ENCODE data around the gene SYNJ2.

Gene SYNJ2

DNA sequence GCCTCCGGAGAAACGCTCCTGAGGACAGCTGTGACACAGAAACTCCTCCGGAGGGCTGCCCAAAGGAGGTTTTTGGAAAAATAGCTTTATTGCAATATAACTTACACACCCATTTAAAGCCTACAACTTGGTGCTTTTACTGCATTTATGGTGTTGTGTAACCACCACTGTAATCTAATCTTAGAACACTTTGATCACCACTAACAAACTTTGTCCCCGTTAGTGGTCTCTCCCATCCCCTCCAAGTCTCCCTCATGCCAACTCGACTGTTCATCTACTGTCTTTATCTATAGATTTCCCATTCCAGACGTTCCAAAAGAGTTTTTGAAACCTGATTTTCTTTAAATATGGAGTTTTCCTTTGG lies 62.8 kb downstream of the SYNJ2 start:
- no peak for DNase-seq

DNA sequence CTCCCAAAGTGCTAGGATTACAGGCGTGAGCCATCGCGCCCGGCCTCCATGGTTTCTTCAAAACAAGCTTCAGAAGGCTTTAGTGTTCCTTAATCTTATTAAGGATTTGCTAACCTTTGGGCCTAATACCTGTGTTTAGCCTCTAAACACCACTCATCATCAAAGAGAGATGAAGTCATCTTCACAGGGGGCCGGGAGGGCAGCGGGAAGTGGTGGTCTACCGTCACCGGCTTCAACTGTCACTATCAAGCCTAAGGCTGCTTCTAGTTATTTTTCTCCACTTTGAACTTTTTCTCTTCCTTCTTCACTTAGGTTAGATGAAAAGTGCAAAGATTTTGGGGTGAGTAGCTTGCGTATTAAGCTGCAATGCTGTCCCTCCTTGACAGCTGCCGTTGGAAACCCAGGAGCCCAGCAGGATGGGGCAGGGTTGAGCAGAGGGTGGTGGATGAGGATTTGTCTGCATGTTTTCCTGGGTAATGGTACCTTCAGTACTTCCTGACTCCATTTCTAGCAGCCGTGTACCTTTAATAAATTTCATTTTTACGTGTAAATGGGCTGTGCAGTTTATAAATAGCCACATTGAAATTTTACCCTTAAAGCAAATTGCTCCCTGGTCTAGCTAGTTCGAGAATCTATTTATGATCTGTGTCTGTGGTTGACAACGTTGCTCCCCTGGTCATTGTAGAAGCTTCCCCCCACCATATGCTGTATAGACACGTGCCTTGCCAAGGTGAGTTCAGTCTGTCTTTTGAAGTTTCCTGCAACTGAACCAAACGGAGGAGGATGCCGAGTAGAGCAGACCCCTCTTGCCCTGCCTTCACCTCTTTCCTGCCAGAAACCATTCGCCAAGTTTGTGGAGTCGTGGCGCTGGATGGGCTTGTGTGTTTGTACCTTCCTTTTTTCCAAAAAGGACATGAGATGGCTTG lies 64.8 kb downstream of the SYNJ2 start:
- DNase-seq = no peak

DNA sequence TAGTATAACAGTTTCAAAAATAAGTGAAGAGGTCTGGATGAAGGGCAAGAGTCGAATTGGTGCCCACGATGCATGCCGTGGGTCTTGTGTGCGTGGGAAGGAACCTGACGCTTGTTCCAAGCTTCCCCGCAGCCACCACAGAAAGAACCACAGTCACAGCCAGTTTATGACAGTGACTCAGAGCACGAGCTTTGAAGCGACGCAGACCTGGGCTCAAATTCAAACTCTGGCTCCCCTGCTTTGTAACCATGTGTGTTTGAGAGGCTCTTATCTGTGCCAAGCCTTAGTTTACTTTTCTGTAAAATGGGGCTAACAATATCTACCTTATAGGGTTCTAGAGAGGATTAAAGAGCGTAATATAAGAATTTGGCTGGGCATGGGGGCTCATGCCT lies 65.5 kb downstream of the SYNJ2 start:
- DNase-seq = peak; percentile 33

DNA sequence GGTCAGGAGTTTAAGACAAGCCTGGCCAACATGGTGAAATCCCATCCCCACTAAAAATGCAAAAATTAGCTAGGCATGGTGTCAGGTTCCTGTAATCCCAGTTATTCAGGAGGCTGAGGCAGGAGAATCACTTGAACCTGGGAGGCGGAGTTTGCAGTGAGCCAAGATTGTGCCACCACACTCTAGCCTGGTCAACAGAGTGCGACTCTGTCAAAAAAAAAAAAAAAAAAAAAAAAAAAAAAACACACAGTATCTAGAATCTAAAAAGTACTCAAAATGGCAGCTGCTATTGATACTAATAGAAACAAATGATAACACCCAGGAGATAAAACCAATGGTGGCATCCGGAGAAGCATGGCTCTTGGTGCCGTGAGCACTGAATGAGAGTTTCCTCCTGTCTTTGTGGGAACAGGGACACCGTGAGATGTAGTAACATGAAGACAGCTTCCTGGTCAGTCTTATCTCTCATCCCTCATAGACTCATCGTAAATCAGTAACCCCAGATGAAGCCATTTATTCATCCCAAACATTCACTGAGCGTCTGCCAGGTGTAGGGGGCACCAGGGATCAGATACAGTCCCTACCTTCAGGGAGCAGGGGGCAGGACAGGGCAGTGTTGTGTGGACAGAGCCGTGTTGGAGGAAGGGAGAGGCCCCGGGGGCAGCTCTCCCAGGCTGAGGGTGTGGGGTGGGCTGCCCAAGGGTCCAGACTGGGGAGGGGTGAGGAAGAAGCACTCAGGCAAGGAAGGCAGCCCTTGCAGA lies 66.1 kb downstream of the SYNJ2 start:
- no peak for DNase-seq

DNA sequence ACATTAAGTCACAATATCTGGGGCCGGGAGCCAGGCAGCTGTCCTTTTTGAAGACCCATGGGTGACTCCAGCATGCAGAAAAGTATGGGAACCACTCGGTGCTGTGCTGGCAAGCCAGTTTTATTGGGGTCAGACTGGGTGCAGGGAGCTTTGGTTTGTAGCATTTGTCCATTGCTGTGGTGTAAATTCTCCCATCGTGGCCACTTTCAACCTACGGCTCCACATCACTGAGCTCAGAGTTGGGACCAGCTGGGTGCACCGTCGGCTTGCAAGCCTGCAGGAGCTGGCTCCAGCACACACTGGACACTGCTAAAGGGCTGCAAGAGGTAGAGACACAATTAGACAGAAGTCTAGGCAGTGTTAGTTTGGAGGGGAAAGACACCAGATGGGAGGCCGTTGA lies 66.9 kb downstream of the SYNJ2 start:
- no peak for DNase-seq

DNA sequence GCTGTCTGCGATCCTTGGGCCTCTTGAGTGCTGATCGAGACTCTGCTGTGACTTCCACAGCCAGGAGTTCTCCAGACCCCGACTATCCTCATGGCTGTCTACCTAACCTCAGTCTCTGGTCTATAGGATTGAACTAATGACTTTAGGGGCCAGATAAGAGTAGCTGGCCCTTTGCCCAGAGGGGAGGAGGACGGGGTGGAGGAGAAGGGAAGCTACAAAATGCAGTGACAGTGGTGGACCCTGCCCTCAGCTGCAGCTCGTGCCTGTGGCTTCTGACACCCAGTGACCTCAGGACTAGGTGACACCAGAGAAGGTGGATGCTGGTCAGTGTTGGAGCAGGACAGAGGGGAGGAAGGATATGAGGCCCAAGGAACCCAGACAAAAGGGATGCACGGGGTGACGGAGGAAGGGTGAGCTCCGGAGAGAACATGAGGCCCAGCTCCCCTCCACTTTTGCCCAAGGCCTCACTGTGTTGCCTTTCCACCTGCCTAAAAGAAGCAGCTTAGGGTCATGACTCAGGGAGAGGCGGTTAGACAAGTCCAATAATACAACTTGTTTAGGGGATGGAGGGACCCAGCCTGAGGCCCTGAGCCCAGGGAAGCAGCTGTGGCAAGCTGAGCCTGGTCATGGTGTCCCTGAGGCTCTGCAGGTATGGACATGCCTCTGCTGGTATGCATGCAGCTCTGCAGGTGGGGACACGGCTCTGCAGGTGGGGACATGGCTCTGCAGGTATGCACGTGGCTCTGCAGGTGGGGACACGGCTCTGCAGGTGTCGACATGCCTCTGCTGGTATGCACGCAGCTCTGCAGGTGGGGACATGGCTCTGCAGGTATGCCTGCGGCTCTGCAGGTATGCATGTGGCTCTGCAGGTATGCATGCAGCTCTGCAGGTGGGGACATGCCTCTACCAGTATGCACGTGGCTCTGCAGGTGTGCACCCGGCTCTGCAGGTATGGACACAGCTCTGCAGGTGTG lies 67.7 kb downstream of the SYNJ2 start:
- no peak for DNase-seq

DNA sequence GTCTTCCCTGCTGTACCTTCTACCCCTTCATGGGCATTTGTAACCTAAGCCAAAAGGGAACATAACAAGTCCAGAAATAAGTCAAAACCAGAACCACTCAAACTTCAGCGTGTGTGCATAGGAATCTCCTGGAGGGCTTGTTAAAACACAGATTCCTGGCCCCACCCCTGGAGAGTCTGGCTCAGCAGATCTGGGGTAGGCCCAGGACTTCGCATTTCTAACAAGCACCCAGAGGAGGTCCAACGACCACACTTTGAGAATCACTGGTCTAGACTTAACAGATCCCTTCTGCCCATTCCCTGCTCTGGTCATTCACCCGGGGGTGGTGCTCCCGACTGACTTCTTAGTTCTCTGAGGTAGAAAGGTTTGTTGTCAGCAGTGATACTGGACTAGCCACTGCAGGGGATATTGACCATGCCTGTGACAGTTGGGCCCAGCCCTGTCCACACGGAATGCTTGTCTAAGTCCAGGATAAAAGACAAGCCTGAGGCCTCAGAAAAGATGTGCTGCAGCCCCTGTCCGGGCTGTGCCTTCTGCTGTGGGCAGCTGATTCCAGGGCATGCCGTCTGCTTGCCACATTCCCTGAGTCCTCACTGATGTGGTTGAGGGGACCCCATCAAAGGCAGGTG lies 68.6 kb downstream of the SYNJ2 start:
- DNase-seq = no peak

DNA sequence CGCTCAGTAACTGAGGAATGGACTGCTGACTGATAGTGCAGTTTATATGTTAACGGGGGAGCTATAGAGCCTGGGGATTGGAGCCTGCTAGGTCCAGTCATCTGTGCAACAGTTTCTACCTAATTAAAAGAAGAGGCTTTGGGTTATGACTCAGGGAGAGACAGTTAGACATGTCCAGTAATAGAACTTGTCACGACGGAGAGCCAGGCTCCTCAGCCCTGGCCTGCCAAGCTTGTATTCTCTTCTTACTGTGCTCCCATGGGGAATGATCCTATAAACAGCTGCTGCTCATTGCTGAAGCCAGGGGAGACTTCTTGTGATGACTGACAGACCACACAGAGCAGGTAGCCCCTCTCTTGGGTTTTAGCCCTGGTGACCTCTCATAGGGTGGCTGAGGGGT lies 69.3 kb downstream of the SYNJ2 start:
- DNase-seq = no peak

DNA sequence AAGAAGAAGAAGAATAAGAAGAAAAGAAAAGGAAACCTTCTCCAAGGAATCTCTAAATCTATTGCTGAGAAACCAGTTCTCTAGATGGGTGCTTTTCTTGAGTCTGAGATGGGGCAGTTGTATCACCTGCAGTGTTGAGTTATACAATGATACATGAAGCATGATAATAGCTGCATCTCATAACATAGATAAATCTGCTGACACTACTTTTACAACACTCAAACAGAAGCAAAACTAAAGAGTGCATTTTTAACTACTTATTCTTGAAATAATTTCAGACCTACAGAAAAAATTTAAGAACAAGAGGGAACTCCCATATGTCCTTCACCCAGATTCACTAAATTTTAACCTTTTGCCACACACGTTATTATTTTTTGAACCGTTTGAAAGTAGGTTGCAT lies 70.3 kb downstream of the SYNJ2 start:
- no peak for DNase-seq

DNA sequence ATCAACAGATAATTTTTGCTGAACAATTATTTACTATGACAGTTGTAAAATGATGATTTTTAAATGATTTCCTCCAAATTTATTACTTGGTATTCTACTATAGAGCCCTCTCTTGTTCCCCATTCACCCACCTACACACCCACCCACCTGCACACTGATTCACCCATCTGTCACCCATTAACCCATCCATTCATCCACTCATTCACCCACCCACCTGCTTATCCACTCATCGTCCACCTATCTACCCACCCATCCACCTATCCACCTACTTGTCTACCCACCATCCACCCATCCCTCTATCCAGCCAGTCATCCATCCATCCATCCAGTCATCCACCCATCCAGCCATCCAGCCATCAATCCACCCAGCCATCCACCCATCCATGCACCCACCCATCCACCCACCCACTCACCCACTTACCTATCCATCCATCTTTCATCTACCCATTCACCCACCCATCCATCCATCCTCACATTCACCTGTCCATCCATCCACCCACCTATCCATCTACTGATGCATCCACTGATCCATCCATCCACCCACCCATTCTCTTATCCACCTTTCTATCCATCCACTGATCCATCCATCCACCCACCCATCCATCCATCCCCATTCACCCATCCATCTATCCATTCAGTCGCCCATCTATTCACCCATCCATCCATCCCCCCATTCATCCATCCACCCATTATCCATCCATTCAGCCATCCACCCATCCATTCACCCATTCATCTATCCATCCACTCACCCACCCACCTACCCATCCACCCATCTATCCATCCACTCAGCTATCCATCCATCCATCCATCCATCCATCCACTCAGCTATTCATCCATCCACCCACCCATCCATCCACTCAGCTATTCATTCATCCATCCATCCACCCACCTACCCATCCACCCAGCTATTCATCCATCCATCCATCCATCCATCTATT lies 72.0 kb downstream of the SYNJ2 start:
- no peak for DNase-seq

DNA sequence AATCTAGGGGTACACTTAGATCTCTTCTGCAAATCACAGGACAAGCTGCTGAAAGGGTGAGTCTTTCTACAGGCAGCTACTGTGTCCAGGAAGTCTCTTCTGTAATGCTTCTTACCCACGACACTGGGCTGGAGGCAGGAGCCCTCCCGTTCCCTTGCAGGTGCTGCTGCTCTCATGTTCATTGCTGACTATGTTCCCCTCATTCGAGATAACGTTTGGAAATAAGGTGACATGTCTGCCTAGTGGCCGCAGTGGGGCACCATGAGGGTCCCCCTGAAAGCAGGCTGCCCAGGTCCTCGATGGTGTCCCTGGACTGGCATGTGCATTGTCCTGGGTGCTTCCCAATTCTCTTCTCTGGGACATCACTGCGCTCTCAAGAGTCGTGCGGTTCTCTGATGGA lies 74.7 kb downstream of the SYNJ2 start:
- DNase-seq = no peak

DNA sequence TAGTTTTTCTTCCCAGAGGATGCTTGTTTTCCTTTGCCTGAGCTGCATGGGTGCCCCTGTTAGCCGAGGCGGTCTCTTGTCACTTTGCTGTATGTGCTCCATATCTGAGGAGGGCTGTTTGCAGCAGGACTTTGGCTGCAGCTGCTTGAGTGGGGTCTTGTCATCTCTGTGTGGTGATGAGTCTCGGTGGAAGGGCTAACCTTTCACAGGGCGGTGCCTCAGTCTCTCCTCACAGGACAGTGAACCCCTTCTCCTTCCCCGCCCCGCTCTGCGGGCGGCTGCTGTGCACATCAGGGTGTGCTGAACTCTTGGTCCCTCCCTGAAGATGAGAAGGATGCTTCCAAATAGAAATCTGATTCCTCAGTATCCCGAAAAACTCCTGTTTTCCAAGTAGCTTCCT lies 75.1 kb downstream of the SYNJ2 start:
- no peak for DNase-seq

DNA sequence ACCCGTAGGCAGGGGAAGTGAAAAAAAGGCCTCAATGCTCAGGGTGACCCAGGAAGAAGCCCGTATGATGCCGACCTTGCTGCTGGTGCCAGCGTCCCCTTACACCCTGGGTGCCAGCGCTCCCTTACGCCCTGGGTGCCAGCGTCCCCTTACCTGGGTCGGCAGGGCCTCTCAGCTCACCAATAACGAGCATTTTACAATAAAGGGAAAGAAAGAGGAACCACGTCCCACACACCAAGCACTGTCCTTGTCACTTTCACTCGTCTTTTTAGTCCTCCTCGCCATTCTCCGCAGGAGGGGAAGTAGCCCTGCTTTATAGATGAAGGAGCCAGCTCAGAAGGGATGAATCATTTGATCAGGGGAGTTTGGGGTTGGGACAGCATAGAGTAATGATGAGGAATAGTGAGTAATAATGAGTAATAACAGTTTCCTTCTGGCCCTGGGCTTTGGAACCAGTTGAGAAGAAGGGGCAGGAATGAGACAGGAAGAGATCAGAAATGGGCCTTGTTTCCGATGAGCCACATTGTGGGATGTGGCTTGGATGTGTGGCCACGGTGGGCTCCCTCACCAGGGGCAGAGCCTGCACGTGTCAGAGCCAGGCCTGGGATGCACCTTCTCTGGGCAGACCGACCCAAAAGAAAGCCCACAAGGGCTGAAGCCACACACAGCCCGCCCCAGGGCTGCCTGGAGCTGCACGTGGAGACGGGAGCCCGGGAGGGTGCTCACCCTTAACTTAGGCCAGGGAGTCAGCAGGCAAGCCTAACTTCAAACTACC lies 75.7 kb downstream of the SYNJ2 start:
- no peak for DNase-seq

DNA sequence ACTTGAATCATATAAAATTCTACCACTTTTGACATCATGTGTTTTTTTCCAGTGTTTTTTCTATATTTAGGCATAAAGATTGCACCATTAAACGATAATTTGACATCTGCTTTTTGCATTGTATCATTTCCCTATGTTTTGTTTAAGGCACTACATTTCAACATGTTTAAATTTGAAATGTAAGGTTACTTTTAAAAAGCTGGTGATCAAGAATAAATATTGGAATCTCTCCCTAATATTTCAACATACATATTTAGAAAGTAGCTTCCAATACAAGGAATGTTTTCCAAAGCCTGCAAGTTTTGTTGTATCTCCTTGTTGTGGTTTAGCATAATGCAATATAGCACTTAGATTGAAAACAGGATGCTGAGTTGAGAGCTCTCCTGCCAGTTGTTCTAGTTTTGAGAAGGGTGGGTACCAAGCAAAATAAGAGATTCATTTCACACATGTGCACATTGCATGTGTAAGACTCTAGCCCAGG lies 76.5 kb downstream of the SYNJ2 start:
- no peak for DNase-seq

DNA sequence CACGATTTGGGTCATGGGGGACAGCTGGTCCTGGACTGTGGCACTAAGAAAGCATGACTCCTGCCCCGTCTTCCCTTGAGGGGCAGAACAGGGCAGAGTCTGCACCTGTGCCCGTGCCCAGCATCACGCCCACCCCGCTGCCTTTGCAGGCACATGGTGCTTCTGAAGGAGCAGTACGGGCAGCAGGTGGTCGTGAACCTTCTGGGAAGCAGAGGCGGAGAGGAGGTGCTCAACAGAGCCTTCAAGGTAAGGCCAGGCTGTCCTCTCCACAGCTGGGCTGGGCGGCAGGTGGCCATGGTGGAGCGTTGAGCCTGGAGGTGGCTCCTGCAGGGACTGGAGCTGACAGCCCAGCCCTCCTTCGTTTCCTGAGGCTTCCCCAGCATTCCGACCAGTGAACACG lies 77.4 kb downstream of the SYNJ2 start:
- DNase-seq = no peak

DNA sequence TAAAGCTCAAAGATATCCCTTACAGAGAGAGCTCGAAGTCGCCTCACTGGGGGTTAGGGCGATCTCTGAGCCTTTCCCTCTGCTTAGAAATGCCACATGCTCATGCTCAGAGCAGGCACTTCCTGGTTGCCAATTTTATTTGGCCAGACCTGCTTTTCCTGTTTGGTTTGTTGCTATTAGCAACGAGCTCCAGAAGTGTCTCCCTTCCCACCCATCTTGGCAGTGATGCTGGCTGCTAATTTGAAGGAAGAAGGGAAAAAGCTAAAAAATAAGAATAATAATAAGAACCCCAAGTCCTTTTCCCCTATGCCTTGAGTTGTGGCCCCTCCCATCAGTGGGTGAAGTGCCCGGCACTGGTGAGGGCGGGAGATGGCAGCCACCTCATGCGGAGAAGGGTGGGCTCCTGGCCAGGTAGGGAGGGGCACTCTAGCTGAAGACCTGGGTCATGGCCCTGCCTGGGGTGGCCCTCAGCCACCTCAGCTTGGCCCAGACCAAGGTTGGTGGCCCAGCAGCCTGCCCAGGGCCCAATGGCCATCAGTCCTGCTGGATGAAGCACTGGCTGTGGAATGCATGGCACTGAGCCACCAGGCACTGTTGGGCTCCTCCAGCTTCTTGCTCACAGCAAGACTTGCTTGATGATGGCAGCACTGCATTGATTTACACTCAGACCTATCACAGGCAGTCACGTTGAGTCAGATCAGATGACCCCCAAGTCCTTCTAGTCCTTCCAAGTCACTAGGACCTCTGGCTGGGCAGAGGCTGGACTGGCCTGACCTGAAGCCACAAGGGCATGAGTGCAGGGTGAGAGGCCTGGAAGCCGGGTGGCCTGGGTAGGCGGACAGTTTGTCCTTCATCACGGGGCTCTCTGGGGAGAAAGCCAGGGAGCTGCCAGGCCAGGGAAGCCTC lies 79.0 kb downstream of the SYNJ2 start:
- no peak for DNase-seq

DNA sequence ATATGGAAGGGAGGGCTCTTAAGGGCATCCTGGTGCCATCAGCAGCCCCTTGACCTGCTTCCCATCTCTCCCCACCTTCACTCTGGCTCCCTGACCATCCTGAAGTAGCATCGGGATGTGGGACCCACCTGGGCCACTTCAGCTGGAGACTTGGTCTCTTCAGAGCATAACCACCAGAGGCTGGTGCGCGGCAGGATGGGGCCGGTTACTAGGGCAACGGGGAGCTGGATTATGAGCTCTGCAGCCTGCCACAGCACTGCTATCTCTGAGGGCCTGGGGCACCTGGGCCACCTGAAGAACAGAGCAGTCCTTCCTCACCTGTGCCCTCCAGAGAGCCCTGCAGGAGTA lies 79.7 kb downstream of the SYNJ2 start:
- no peak for DNase-seq

DNA sequence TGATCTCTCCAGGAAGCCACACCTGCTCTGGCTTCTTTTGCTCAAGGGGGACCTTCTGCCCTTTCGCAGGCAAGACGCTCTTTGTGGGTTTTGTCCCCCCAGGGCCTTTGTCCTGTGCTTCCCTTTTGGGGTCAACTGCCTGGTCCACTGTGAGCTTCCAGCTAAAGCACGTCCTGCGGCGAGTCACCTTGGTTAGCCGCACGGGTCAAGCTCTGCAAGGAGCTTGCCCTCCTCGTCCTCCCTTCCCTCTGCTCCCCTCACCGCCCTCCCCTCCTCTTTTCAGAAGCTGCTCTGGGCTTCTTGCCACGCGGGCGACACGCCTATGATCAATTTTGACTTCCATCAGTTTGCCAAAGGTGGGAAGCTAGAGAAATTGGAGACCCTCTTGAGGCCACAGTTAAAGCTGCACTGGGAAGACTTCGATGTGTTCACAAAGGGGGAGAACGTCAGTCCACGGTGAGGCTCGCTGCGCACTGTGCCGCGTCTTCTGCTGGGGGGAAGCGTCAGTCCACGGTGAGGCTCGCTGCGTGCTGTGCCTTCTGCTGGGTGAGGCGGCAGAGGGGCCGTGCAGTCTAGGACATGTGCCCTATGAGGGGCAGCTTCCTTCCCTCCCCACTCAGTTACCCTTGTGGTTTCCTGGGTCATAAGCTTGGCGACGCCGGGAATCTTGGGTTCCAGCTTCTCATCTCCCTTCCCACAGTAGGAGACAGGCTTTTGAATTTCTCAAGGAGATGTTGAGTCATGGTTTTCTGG lies 80.2 kb downstream of the SYNJ2 start:
- DNase-seq = no peak

DNA sequence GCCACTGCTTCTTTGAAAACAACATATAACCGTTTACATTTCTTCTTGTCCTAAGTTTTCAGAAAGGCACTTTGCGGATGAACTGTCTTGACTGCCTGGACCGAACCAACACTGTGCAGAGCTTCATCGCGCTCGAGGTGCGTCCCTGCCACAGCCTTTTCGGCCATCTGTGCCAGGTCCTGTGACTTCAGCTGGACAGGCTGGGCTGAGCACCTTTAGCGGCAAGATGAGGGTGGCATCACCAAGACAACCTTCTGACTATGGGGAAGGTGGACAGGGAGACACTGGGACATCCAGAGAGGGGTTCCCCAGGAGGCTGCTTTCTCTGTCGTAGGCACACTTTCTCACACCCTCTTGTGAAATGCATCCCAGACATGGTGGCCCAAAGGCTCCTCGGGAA lies 82.1 kb downstream of the SYNJ2 start:
- DNase-seq = no peak

Measured in GDM1 (cell line).